Kidney epithelial cell (primary cell): Measurements from ENCODE around the gene ARL6IP5. TPM values are rescaled to one million over a fixed set of nuclear protein-coding genes. Genes with fewer than 3 reads are reported as not detected.

Source experiments
- DNase-seq: peaks from one replicate; pipeline ENCODE4 v3.0.0-alpha.2; 2010; ENCODE audit warnings: low read depth
- H3K27me3 ChIP-seq: 2 replicates; pipeline ENCODE4 v1.6.0; 2011; ENCODE audit warnings: low read length; ENCODE audit not compliant: control insufficient read depth, insufficient read depth
- H3K36me3 ChIP-seq: 2 replicates; pipeline ENCODE4 v1.5.1; 2011; ENCODE audit warnings: low read length; ENCODE audit not compliant: control insufficient read depth, insufficient read depth
- H3K4me3 ChIP-seq: 2 replicates; pipeline ENCODE4 v1.5.1; 2011; ENCODE audit warnings: low read depth, mild to moderate bottlenecking, control low read depth, low read length
- total RNA-seq: library from RNA; depleted of rRNA; stranded (reverse); fragments of >200 nt; gene quantifications from 2 replicates; pipeline ENCODE4 v1.2.3, GENCODE V29; 2015
- TF ChIP-seq, protein P1 (sequence below): IDR thresholded peaks from 2 replicates; pipeline ENCODE4 v1.5.1; 2011; ENCODE audit warnings: mild to moderate bottlenecking, moderate library complexity, low read length, control low read depth, inconsistent platforms; ENCODE audit not compliant: insufficient read depth, poor library complexity, severe bottlenecking

ARL6IP5 gene
- total RNA-seq, 1 donor from 2014 or later = 86.6 TPM

DNA sequence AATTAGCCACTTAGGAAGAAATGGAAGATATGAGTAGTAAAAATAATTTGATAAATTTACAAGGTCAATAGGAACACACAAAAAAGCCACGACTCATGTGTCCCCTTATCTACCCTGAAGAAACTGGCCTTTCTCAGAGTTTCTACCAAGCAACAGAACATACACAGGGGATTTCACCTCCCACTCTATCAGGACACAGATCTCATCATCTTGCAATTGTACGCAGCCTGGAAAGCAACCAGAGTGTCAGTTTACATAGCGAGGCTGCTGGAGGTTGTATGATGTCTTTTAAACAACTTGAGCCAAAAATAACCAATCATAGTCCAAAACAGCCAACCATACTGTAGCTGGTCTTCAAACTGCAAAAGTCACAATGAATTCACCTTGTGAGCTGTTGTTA lies 57.4 kb downstream of the ARL6IP5 start:
- TF ChIP-seq, protein P1, sequence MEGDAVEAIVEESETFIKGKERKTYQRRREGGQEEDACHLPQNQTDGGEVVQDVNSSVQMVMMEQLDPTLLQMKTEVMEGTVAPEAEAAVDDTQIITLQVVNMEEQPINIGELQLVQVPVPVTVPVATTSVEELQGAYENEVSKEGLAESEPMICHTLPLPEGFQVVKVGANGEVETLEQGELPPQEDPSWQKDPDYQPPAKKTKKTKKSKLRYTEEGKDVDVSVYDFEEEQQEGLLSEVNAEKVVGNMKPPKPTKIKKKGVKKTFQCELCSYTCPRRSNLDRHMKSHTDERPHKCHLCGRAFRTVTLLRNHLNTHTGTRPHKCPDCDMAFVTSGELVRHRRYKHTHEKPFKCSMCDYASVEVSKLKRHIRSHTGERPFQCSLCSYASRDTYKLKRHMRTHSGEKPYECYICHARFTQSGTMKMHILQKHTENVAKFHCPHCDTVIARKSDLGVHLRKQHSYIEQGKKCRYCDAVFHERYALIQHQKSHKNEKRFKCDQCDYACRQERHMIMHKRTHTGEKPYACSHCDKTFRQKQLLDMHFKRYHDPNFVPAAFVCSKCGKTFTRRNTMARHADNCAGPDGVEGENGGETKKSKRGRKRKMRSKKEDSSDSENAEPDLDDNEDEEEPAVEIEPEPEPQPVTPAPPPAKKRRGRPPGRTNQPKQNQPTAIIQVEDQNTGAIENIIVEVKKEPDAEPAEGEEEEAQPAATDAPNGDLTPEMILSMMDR = no peak
- no peak for DNase-seq
- Histone ChIP-seq H3K36me3 (no peaks in the 10 kb centered on the region), H3K4me3 (no peak overlapping the region), H3K27me3 (no peaks in the 10 kb centered on the region)

DNA sequence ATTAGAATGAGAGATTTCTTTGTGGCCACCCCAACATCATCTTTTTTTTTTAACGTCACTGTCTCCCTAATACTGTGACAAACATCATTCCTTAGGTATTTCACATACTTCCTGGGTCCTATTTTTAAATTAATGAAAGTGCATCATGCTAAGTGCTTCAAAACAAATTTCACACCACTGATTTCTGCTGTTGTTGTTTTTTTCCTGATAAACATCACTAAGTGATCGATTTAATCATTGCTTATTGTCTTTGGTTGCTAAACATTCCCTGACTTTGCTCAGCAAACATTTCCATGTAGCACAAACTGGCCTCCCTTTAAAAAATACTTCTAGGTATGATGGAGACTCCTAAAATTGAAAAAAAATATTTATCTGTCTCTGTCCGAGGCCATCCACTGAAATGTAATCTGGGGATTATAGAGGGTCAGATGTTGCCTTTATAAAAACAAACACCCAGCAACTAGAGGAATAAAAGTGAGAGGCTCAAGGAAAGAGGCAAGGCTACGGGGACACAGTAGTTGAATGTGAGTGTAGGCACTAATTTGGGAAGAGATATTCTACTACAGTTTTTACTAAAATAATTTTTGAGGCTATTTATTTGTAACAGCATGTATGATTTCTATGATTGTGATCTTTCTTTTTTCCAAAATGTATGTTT lies 58.2 kb downstream of the ARL6IP5 start:
- TF ChIP-seq, protein P1 = no peak
- DNase-seq = no peak
- no peaks in the 10 kb centered on the region for H3K27me3 ChIP-seq

DNA sequence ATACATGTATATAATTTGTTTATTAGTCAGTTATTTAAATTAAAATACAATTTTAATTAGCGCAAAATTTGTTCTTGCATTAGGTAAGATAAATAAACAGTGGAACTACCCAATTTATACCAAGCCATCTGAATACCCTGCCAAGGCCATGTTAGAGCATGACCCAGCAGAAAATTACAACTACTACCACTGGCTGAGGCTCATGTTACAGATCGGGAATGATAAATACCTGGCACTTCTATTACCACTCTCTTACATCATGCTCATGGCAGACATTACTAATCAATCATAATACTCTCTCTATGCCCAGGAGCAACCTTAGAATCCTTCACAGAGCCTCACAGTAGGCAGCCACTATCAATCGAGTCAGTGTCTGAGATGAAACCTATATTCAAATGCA lies 58.9 kb downstream of the ARL6IP5 start:
- H3K36me3 ChIP-seq = no peaks in the 10 kb centered on the region
- TF ChIP-seq, protein P1 = no peak
- H3K4me3 ChIP-seq = no peak overlapping the region
- no peak for DNase-seq
- H3K27me3 ChIP-seq = no peaks in the 10 kb centered on the region

More for the DNA sequence above, 58.2 kb downstream of the ARL6IP5 start:
- H3K4me3 ChIP-seq = no peak overlapping the region
- no peaks in the 10 kb centered on the region for H3K36me3 ChIP-seq

DNA sequence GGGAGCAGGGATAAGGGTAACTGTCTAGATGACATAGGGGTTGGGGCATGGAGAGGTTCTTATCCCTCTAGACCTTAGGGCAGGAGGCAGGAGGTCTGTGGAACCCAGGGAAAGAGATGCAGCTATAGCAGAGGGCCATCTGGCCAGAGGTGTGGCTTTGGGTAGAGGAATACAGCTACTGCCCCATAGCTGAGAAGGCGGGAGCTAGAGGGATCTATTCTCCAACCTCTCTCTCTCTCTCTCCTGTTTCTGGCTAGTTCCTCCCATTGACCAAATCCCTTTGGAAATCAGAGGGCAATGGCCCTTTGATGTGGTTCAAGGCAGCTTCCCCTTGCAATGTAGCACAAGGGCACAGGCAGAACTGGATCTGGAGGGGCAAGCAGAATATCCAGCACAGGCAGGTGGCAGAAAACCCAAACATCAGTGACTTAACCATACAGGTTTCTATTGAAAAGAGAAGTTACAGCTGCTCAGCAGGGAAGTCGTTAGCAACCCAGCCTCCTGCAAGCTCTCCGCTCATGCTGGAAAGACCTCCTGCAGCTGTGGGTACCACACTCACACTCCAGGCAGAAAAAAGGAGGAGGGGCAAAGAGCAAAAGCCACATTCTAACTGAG lies 60.0 kb downstream of the ARL6IP5 start:
- Histone ChIP-seq H3K27me3 (no peaks in the 10 kb centered on the region), H3K4me3 (no peak overlapping the region), H3K36me3 (no peaks in the 10 kb centered on the region)
- no peak for DNase-seq
- TF ChIP-seq, protein P1 = no peak

GRCh38 chr3:69145688-69146087 lies 61.0 kb downstream of the ARL6IP5 start:
- H3K36me3 ChIP-seq = no peaks in the 10 kb centered on the region
- no peak overlapping the region for H3K4me3 ChIP-seq
- DNase-seq = no peak
- TF ChIP-seq, protein P1 = no peak
- H3K27me3 ChIP-seq = no peaks in the 10 kb centered on the region

DNA sequence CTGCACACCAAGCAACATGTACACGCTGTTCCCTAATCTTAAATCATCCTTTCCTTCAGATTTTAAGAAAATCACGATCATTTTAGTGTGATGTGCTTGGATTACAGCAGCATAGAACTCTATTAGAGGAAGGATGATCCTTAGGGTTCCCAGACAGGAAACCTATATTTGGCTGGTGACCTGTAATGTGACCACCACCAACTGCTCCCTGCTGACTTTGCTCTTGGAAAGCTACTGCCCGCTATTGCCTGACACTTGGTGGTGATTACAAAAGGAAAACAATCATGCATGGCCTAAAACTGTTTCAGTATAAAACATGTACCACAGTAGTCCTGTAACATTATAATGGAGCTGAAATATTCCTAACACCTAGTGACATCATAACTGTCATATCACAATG lies 64.8 kb downstream of the ARL6IP5 start:
- H3K4me3 ChIP-seq = no peak overlapping the region
- H3K36me3 ChIP-seq = no peaks in the 10 kb centered on the region
- H3K27me3 ChIP-seq = no peaks in the 10 kb centered on the region
- TF ChIP-seq, protein P1 = no peak
- no peak for DNase-seq
